CD8-positive, alpha-beta memory T cell (primary cell): ENCODE measurements around the gene BAG1. TPM values are rescaled to one million over a fixed set of nuclear protein-coding genes. Genes with fewer than 3 reads are reported as not detected.

Source experiments
- CTCF ChIA-PET: fragments of 350-600 bp; sonication (Branson Sonifier 250); formaldehyde crosslinking; loops from one replicate; lab custom pipeline; 2021; ENCODE audit warnings: antibody characterized with exemption; lab: Charles Lee
- POLR2A ChIA-PET: fragments of 350-600 bp; sonication (Branson Sonifier 250); formaldehyde crosslinking; loops from one replicate; lab custom pipeline; 2021; ENCODE audit warnings: antibody characterized with exemption; lab: Charles Lee
- DNase-seq, 5 donors: peaks; one replicate each; pipeline versions ENCODE4 v3.0.0 to v3.0.0-alpha.2; 2020 to 2022; ENCODE audit warnings: mixed read lengths in 1 of 5
- H3K27ac ChIP-seq: one replicate; pipeline ENCODE4 v1.7.0; 2013; ENCODE audit warnings: low read depth, mild to moderate bottlenecking, low read length, moderate library complexity
- H3K27me3 ChIP-seq: 2 replicates; pipeline ENCODE4 v1.7.0; 2013; ENCODE audit warnings: low read length, mild to moderate bottlenecking; ENCODE audit not compliant: insufficient read depth, poor library complexity, severe bottlenecking
- H3K36me3 ChIP-seq: 2 replicates; pipeline ENCODE4 v1.7.0; 2013; ENCODE audit warnings: mild to moderate bottlenecking, low read length, moderate library complexity; ENCODE audit not compliant: insufficient read depth
- H3K4me1 ChIP-seq: 2 replicates; pipeline ENCODE4 v1.7.0; 2013; ENCODE audit warnings: mild to moderate bottlenecking, low read length, moderate library complexity; ENCODE audit not compliant: insufficient read depth
- H3K4me3 ChIP-seq: 2 replicates; pipeline ENCODE4 v1.7.0; 2013; ENCODE audit warnings: mild to moderate bottlenecking, low read length
- H3K9me3 ChIP-seq: 2 replicates; pipeline ENCODE4 v1.7.0; 2013; ENCODE audit warnings: mild to moderate bottlenecking, low read length
- H3K27ac Mint-ChIP-seq, 8 donors: one replicate each; pipeline ENCODE4 v1.8.0; 2020 to 2021; ENCODE audit warnings: mixed read lengths in 8 of 8, mild to moderate bottlenecking in 6 of 8, inconsistent platforms in 3 of 8, moderate library complexity in 3 of 8
- H3K27me3 Mint-ChIP-seq, 2 donors: one replicate each; pipeline ENCODE4 v1.8.0; 2020 to 2021; ENCODE audit warnings: mixed read lengths in 2 of 2, mild to moderate bottlenecking in 1 of 2, moderate library complexity in 1 of 2
- H3K36me3 Mint-ChIP-seq, 3 donors: one replicate each; pipeline ENCODE4 v1.8.0; 2020 to 2021; ENCODE audit warnings: mixed read lengths in 3 of 3, inconsistent platforms in 1 of 3, mild to moderate bottlenecking in 1 of 3
- H3K4me1 Mint-ChIP-seq, 3 donors: one replicate each; pipeline ENCODE4 v1.8.0; 2020 to 2021; ENCODE audit warnings: mixed read lengths in 3 of 3, inconsistent platforms in 1 of 3, mild to moderate bottlenecking in 1 of 3
- H3K4me3 Mint-ChIP-seq, 7 donors: one replicate each; pipeline ENCODE4 v1.8.0; 2020 to 2021; ENCODE audit warnings: mixed read lengths in 7 of 7, mild to moderate bottlenecking in 6 of 7, moderate library complexity in 4 of 7, inconsistent platforms in 2 of 7
- H3K9me3 Mint-ChIP-seq, 5 donors: one replicate each; pipeline ENCODE4 v1.8.0; 2020 to 2022; ENCODE audit warnings: mixed read lengths in 5 of 5, mild to moderate bottlenecking in 3 of 5, moderate library complexity in 2 of 5, inconsistent platforms in 1 of 5
- polyA plus RNA-seq: library from polyadenylated mRNA; unstranded; fragments of 300-500 nt; fragmentation: Illumina TruSeq; gene quantifications from one replicate; pipeline ENCODE4 v1.2.3, GENCODE V29; 2021
- total RNA-seq, 2 experiments: library from RNA; stranded (reverse); gene quantifications; one replicate each; pipeline ENCODE4 v1.2.3, GENCODE V29; 2021

Gene BAG1
- total and polyA plus RNA-seq, 3 experiments from 2014 or later: 70.6 to 91.5 (median 83.6) TPM

DNA sequence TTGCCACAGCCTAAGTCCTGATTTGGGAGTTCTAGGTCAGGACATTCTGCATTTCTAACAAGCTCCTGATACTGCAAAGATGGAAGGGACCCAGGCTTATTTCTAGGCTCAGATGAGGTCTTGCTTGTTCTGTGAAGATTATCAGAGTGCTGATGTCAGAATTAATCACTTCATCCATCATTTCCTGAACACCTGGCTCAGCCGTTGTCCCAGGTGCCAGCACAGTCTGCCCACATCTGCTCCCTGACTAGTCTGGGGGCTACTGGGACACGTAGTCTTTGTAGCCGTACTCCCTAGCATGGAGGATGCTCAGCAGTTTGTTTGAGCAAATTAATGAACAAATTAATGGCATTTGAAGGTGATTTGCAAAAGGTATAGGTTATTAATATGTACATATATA lies 42.5 kb downstream of the BAG1 start:
- Mint-ChIP-seq H3K4me3 (no peak overlapping the region), H3K9me3 (no peaks in the 10 kb centered on the region), H3K27ac (no peak overlapping the region), H3K4me1 (peaks cover 12 to 23% (median 21%) of the 10 kb centered on the region in 3 donors), H3K27me3 (peaks cover 0 to 10% of the 10 kb centered on the region in 2 donors), H3K36me3 (no peaks in the 10 kb centered on the region)
- Histone ChIP-seq H3K36me3 (no peaks in the 10 kb centered on the region), H3K27ac (no peak overlapping the region), H3K27me3 (no peaks in the 10 kb centered on the region), H3K9me3 (no peaks in the 10 kb centered on the region), H3K4me3 (no peak overlapping the region), H3K4me1 (no peaks in the 10 kb centered on the region)
- DNase-seq: no peak
- POLR2A ChIA-PET: no interaction called here
- CTCF ChIA-PET: no interaction called here

DNA sequence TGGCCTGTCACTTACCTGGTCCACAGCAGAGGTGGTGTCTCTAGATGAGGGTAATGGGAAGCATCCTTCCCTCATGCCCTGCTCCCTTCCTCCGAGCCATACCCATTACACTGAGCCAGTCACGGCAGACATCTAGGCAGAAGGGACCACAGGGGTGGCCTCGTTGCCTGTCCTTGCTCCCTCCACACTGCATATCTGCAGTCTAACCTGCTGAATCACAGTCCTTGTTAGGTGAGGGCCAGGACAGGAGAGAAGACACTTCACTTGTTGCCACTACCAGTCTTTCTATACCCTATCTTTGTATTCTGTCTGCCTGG lies 43.0 kb downstream of the BAG1 start:
- Histone ChIP-seq H3K9me3 (no peaks in the 10 kb centered on the region), H3K27ac (no peak overlapping the region), H3K36me3 (no peaks in the 10 kb centered on the region), H3K4me1 (no peaks in the 10 kb centered on the region), H3K27me3 (no peaks in the 10 kb centered on the region), H3K4me3 (no peak overlapping the region)
- CTCF ChIA-PET: no interaction called here
- POLR2A ChIA-PET: no interaction called here
- Mint-ChIP-seq H3K27me3 (peaks cover 0 to 10% of the 10 kb centered on the region in 2 donors), H3K27ac (no peak overlapping the region), H3K36me3 (no peaks in the 10 kb centered on the region), H3K4me3 (peak overlapping the region in 1 of 7 donors; percentile 16), H3K4me1 (peaks cover 12 to 23% (median 21%) of the 10 kb centered on the region in 3 donors), H3K9me3 (no peaks in the 10 kb centered on the region)
- no peak for DNase-seq

- POLR2A ChIA-PET: no interaction called here
- Histone ChIP-seq H3K4me3 (no peak overlapping the region), H3K36me3 (no peaks in the 10 kb centered on the region), H3K4me1 (no peaks in the 10 kb centered on the region), H3K27ac (no peak overlapping the region), H3K27me3 (no peaks in the 10 kb centered on the region), H3K9me3 (no peaks in the 10 kb centered on the region)
- Mint-ChIP-seq H3K9me3 (no peaks in the 10 kb centered on the region), H3K27ac (peak overlapping the region in 2 of 8 donors; percentile 10 to 47), H3K4me1 (peaks cover 12 to 23% (median 20%) of the 10 kb centered on the region in 3 donors), H3K4me3 (peak overlapping the region in 3 of 7 donors; percentile 1 to 16 (median 5)), H3K27me3 (peaks cover 0 to 10% of the 10 kb centered on the region in 2 donors), H3K36me3 (no peaks in the 10 kb centered on the region)
- DNase-seq: no peak
- CTCF ChIA-PET: no interaction called here
Measured at GRCh38 chr9:33220681-33221567, 43.6 kb downstream of the BAG1 start.

GRCh38 chr9:33211695-33212393 lies 52.7 kb downstream of the BAG1 start:
- Mint-ChIP-seq H3K27me3 (peaks cover 0 to 1% of the 10 kb centered on the region in 2 donors), H3K4me1 (no peaks in the 10 kb centered on the region), H3K9me3 (no peaks in the 10 kb centered on the region), H3K27ac (no peak overlapping the region), H3K4me3 (no peak overlapping the region), H3K36me3 (no peaks in the 10 kb centered on the region)
- Histone ChIP-seq H3K27me3 (no peaks in the 10 kb centered on the region), H3K36me3 (no peaks in the 10 kb centered on the region), H3K9me3 (no peaks in the 10 kb centered on the region), H3K4me1 (no peaks in the 10 kb centered on the region), H3K27ac (no peak overlapping the region), H3K4me3 (no peak overlapping the region)
- no peak for DNase-seq
- ChIA-PET POLR2A (no interaction called here), CTCF (no interaction called here)

DNA sequence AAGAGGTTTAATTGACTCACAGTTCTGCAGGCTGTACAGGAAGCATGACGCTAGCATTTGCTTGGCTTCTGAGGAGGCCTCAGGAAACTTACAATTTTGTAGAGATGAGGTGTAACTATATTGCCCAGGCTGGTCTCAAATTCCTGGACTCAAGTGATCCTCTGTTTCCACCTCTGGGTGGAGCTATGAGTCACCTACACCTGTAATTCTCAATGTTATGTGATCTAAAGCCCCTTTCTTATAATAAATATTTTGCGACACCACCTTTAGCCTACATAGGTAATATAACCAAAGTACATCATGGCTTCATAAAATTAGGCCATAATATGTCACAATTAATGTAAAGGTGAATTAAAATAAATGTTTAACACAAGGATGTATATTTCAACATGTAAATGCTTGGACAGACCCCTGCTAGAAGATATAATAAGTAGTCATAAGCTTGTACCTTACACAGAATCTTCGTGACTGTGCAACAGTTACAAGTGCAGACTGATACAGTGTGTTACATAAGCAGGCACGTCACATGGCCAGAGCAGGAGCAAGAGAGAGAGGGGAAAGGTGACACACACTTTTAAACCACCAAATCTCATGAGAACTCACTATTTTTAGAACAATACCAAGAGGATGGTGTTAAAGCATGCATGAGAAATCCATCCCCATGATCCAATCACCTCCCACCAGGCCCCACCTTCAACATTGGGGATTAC lies 54.3 kb downstream of the BAG1 start:
- Mint-ChIP-seq H3K4me3 (no peak overlapping the region), H3K27me3 (peaks cover 0 to 1% of the 10 kb centered on the region in 2 donors), H3K27ac (peak overlapping the region in 1 of 8 donors; percentile 52), H3K36me3 (no peaks in the 10 kb centered on the region), H3K9me3 (no peaks in the 10 kb centered on the region), H3K4me1 (no peaks in the 10 kb centered on the region)
- no peak for DNase-seq
- POLR2A ChIA-PET: no interaction called here
- CTCF ChIA-PET: no interaction called here
- no peaks in the 10 kb centered on the region for H3K4me1 ChIP-seq
- H3K36me3 ChIP-seq: no peaks in the 10 kb centered on the region
- H3K4me3 ChIP-seq: no peak overlapping the region
- no peaks in the 10 kb centered on the region for H3K27me3 ChIP-seq
- H3K27ac ChIP-seq: no peak overlapping the region
- no peaks in the 10 kb centered on the region for H3K9me3 ChIP-seq

DNA sequence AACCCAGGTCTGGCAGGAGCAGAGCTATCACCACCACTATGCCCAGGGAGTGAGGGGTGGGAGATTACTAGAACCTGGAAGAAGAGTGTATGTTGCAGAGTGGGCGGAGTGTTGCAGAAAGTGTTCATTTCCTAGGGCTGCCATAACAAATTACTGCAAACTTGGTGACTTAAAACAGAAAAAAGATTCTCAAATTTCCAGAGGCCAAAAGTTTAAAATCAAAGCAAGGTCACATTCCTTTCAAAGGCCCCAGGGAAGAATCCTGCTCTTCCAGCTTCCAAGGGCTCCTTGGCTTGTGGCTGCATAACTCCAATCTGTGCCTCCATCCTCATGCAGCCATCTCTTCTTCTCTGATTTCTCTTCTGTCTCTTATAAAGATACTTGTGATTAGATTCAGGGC lies 55.1 kb downstream of the BAG1 start:
- DNase-seq: no peak
- Histone ChIP-seq H3K36me3 (no peaks in the 10 kb centered on the region), H3K27ac (no peak overlapping the region), H3K9me3 (no peaks in the 10 kb centered on the region), H3K4me1 (no peaks in the 10 kb centered on the region), H3K27me3 (no peaks in the 10 kb centered on the region), H3K4me3 (no peak overlapping the region)
- H3K4me3 Mint-ChIP-seq: no peak overlapping the region
- H3K27me3 Mint-ChIP-seq: peaks cover 0 to 6% of the 10 kb centered on the region in 2 donors
- peak overlapping the region in 1 of 8 donors; percentile 76 for H3K27ac Mint-ChIP-seq
- H3K36me3 Mint-ChIP-seq: no peaks in the 10 kb centered on the region
- CTCF ChIA-PET: no interaction called here
- H3K9me3 Mint-ChIP-seq: no peaks in the 10 kb centered on the region
- POLR2A ChIA-PET: no interaction called here
- H3K4me1 Mint-ChIP-seq: no peaks in the 10 kb centered on the region

DNA sequence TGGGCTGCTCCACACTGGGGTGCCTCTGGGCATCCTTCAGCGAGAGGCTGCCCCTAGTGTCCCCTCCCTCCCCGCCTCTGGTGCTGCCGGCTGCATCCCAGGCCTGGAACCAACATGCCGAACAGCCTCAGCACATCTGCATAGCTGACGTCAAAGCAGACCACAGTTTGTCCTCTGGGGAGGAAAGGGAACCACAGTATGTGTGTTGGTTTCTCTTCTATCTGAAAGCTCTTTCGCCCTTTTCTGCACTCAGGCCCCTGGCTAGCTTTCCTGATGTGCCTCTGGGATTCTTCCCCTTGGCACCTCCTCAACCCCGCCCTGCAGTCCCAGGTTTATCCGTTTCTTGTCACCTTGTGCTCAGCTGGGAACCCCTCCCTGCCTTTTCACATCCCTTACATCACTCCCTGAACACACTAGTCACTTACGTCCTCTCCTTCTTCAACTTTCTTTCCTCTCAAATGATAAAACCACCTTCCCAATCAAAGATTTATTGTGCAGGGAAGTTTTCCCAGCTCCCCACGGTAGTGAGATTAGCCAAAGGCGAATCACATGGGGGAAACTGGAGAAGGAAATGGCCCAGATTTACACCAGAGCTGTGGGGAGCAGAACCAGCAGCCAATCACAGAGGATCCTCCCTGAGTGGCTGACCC lies 61.8 kb downstream of the BAG1 start:
- H3K4me1 Mint-ChIP-seq: peaks cover 7 to 13% (median 8%) of the 10 kb centered on the region in 3 donors
- POLR2A ChIA-PET: no interaction called here
- no peaks in the 10 kb centered on the region for H3K9me3 Mint-ChIP-seq
- H3K4me3 ChIP-seq: no peak overlapping the region
- H3K36me3 Mint-ChIP-seq: no peaks in the 10 kb centered on the region
- H3K4me3 Mint-ChIP-seq: peak overlapping the region in 3 of 7 donors; percentile 25 to 63 (median 49)
- peaks cover 0 to 9% of the 10 kb centered on the region in 2 donors for H3K27me3 Mint-ChIP-seq
- H3K27ac ChIP-seq: no peak overlapping the region
- H3K4me1 ChIP-seq: peaks cover 9% of the 10 kb centered on the region
- H3K27me3 ChIP-seq: no peaks in the 10 kb centered on the region
- DNase-seq: peak in 4 of 5 donors; percentile 7 to 56 (median 24)
- CTCF ChIA-PET: interaction anchor here (1.2 kb wide), 1 partner anchor 10 kb away, joined by 3 read pairs; no protein-coding TSS in a partner anchor
- H3K36me3 ChIP-seq: no peaks in the 10 kb centered on the region
- no peaks in the 10 kb centered on the region for H3K9me3 ChIP-seq
- peak overlapping the region in 6 of 8 donors; percentile 27 to 92 (median 76) for H3K27ac Mint-ChIP-seq
